T-cell (primary cell): ENCODE data around the gene USH1G. TPM values are rescaled to one million over a fixed set of nuclear protein-coding genes. Genes with fewer than 3 reads are reported as not detected.
"Not testable (repeated sequence)": the region's sequence is repeated elsewhere in the genome, so short reads cannot be mapped to it uniquely, and the experiment has no call there.

Experiments
- ATAC-seq, 4 experiments: fragments of 200-7000 bp in 3 of 4; fragments of 150-1000 bp in 1 of 4; cut with Tn5 transposase; replicated peaks in 1 of 4; 1 replicate in 3 of 4; 2 replicates in 1 of 4; pipeline ENCODE4 v1.10.0; 2021; ENCODE audit warnings: moderate library complexity in 3 of 4, mild to moderate bottlenecking in 2 of 4, moderate number of reproducible peaks in 1 of 4
- CTCF ChIA-PET, 2 donors: fragments of 300-600 bp; sonication (Branson Sonifier 250); formaldehyde crosslinking; loops; one replicate each; lab custom pipeline; 2022; ENCODE audit warnings: antibody characterized with exemption in 2 of 2; lab: Charles Lee
- POLR2A ChIA-PET, 2 donors: fragments of 300-600 bp; sonication (Branson Sonifier 250); formaldehyde crosslinking; loops; one replicate each; lab custom pipeline; 2022; ENCODE audit warnings: antibody characterized with exemption in 2 of 2; lab: Charles Lee
- DNase-seq, 35 experiments: peaks; one replicate each; pipeline versions ENCODE4 v3.0.0 to v3.0.0-alpha.2; 2013 to 2023
- H3K27ac ChIP-seq: one replicate; pipeline ENCODE4 v1.5.1; 2013; ENCODE audit warnings: low read length
- H3K27me3 ChIP-seq, 2 experiments: replicated peaks in 1 of 2; 1 replicate in 1 of 2; 2 replicates in 1 of 2; pipeline versions ENCODE4 v1.6.1 to v1.7.0; 2013; ENCODE audit warnings: low read length in 1 of 2, mixed read lengths in 1 of 2; ENCODE audit not compliant: control insufficient read depth in 2 of 2, insufficient read depth in 2 of 2; ENCODE audit errors: extremely low read depth in 1 of 2
- H3K36me3 ChIP-seq, 2 donors: 1 replicate in 1 of 2; 2 replicates in 1 of 2; pipeline versions ENCODE4 v1.6.1 to v1.7.0; 2013; ENCODE audit warnings: low read length in 1 of 2; ENCODE audit not compliant: control insufficient read depth in 2 of 2, insufficient read depth in 1 of 2; ENCODE audit errors: extremely low read depth in 1 of 2
- H3K4me1 ChIP-seq, 2 experiments: 1 replicate in 1 of 2; 2 replicates in 1 of 2; pipeline versions ENCODE4 v1.6.1 to v1.7.0; 2013; ENCODE audit warnings: low read length in 2 of 2, mixed read lengths in 1 of 2; ENCODE audit not compliant: insufficient read depth in 2 of 2, control insufficient read depth in 1 of 2; ENCODE audit errors: extremely low read depth in 1 of 2
- H3K4me3 ChIP-seq, 2 donors: 1 replicate in 1 of 2; 2 replicates in 1 of 2; pipeline versions ENCODE4 v1.5.1 to v1.7.0; 2013; ENCODE audit warnings: mild to moderate bottlenecking in 2 of 2, low read length in 1 of 2, moderate library complexity in 1 of 2; ENCODE audit not compliant: control insufficient read depth in 1 of 2; ENCODE audit errors: extremely low read depth in 1 of 2
- H3K9me3 ChIP-seq: 2 replicates; pipeline ENCODE4 v1.7.0; 2013
- H3K27ac Mint-ChIP-seq, 2 donors: one replicate each; pipeline ENCODE4 v1.8.0; 2020 to 2021; ENCODE audit warnings: mild to moderate bottlenecking in 2 of 2, mixed read lengths in 2 of 2
- H3K27me3 Mint-ChIP-seq, 2 donors: one replicate each; pipeline ENCODE4 v1.8.0; 2021 to 2022; ENCODE audit warnings: mixed read lengths in 2 of 2
- H3K36me3 Mint-ChIP-seq: one replicate; pipeline ENCODE4 v1.8.0; 2021; ENCODE audit warnings: mixed read lengths
- H3K4me1 Mint-ChIP-seq, 3 donors: one replicate each; pipeline ENCODE4 v1.8.0; 2020 to 2022; ENCODE audit warnings: mixed read lengths in 3 of 3, mild to moderate bottlenecking in 1 of 3
- H3K4me3 Mint-ChIP-seq, 3 donors: one replicate each; pipeline ENCODE4 v1.8.0; 2020 to 2022; ENCODE audit warnings: mild to moderate bottlenecking in 3 of 3, mixed read lengths in 3 of 3, moderate library complexity in 3 of 3
- H3K9me3 Mint-ChIP-seq, 3 donors: one replicate each; pipeline ENCODE4 v1.8.0; 2020 to 2022; ENCODE audit warnings: mixed read lengths in 3 of 3
- WGBS: methylation state at CpG from one replicate; pipeline ENCODE4 v1.1.5; 2013; ENCODE audit warnings: missing lambda C conversion rate; ENCODE audit not compliant: insufficient coverage; 5-methylcytosine and 5-hydroxymethylcytosine counted together
- total RNA-seq, 35 experiments: library from RNA in 6 of 35; stranded (reverse) in 6 of 35; fragments of 120-200 nt in 1 of 35; gene quantifications; one replicate each; pipeline versions ENCODE4 v1.2.1 to v1.2.4 and lab custom pipeline; 2013 to 2026

The USH1G gene
- total RNA-seq, 5 donors from 2014 or later (not counting 1 experiment from before 2014, with no cell fraction given) = not detected

GRCh38 chr17:74871356-74872076 lies 51.5 kb downstream of the USH1G start:
- Mint-ChIP-seq H3K27me3 (no peaks in the 10 kb centered on the region), H3K27ac (no peak overlapping the region), H3K4me3 (peak overlapping the region; percentile 80 to 92 (median 88)), H3K9me3 (no peaks in the 10 kb centered on the region), H3K36me3 (peaks cover 5% of the 10 kb centered on the region), H3K4me1 (peaks cover 16 to 30% (median 23%) of the 10 kb centered on the region in 3 donors)
- ChIA-PET CTCF (interaction anchor here (0.9 to 2.2 kb wide), 2 partner anchors 97 to 134 kb away, joined by 5 to 7 read pairs; partner anchors contain the start of gene RAB37 (in 1 of the 2)), POLR2A (no interaction called here)
- no peak overlapping the region for H3K4me3 ChIP-seq
- peaks cover 0 to 2% of the 10 kb centered on the region in 2 donors for H3K36me3 ChIP-seq
- H3K4me1 ChIP-seq = peaks cover 4 to 21% of the 10 kb centered on the region in 2 experiments
- H3K9me3 ChIP-seq = no peaks in the 10 kb centered on the region
- H3K27ac ChIP-seq = no peak overlapping the region
- no peaks in the 10 kb centered on the region for H3K27me3 ChIP-seq
- DNase-seq (no peak), ATAC-seq (no peak)
- 87% methylated on average over 4 of the region's 11 CpGs for WGBS

GRCh38 chr17:74870512-74870911 lies 52.5 kb downstream of the USH1G start:
- no peak for DNase-seq
- no peaks in the 10 kb centered on the region for H3K27me3 Mint-ChIP-seq
- no peak overlapping the region for H3K4me3 ChIP-seq
- no peak overlapping the region for H3K27ac Mint-ChIP-seq
- ChIA-PET CTCF (interaction anchor here (0.6 to 0.9 kb wide), 3 partner anchors 77 to 96 kb away, joined by 3 to 5 read pairs (median 4); no protein-coding TSS in a partner anchor), POLR2A (no interaction called here)
- no peaks in the 10 kb centered on the region for H3K9me3 ChIP-seq
- ATAC-seq = no peak
- no peak overlapping the region for H3K27ac ChIP-seq
- H3K36me3 ChIP-seq = peaks cover 0 to 2% of the 10 kb centered on the region in 2 donors
- H3K4me1 ChIP-seq = peaks cover 4 to 21% of the 10 kb centered on the region in 2 experiments
- H3K36me3 Mint-ChIP-seq = peaks cover 5% of the 10 kb centered on the region
- H3K27me3 ChIP-seq = no peaks in the 10 kb centered on the region
- peaks cover 16 to 30% (median 23%) of the 10 kb centered on the region in 3 donors for H3K4me1 Mint-ChIP-seq
- WGBS = 100% methylated on average over 1 of the region's 3 CpGs
- H3K9me3 Mint-ChIP-seq = no peaks in the 10 kb centered on the region
- no peak overlapping the region for H3K4me3 Mint-ChIP-seq

- ATAC-seq, H3K4me3 Mint-ChIP-seq, POLR2A ChIA-PET, H3K27ac Mint-ChIP-seq, H3K27me3 ChIP-seq, H3K27ac ChIP-seq, H3K9me3 Mint-ChIP-seq, H3K27me3 Mint-ChIP-seq, H3K4me3 ChIP-seq, H3K36me3 ChIP-seq, H3K9me3 ChIP-seq, H3K36me3 Mint-ChIP-seq, DNase-seq: not testable (repeated sequence)
- peaks cover 17 to 34% (median 25%) of the 10 kb centered on the region in 3 donors for H3K4me1 Mint-ChIP-seq
- CTCF ChIA-PET = interaction anchor here (0.5 to 0.7 kb wide), 3 partner anchors 76 to 212 kb away, joined by 3 to 4 read pairs (median 3); no protein-coding TSS in a partner anchor
- 91% methylated on average over 8 of the region's 9 CpGs for WGBS
- peaks cover 4 to 21% of the 10 kb centered on the region in 2 experiments for H3K4me1 ChIP-seq
These were observed 53.0 kb downstream of the USH1G start for GRCh38 chr17:74870028-74870427.

- 89% methylated on average over 6 of the region's 6 CpGs for WGBS
- Mint-ChIP-seq H3K36me3 (peaks cover 5% of the 10 kb centered on the region), H3K27ac (no peak overlapping the region), H3K9me3 (no peaks in the 10 kb centered on the region), H3K4me1 (peaks cover 18 to 36% (median 26%) of the 10 kb centered on the region in 3 donors), H3K4me3 (no peak overlapping the region), H3K27me3 (no peaks in the 10 kb centered on the region)
- no peaks in the 10 kb centered on the region for H3K9me3 ChIP-seq
- no peak overlapping the region for H3K4me3 ChIP-seq
- ChIA-PET CTCF (interaction anchor here in 1 of 2 donors (0.5 kb wide), 1 partner anchor 879 kb away, joined by 12 read pairs; no protein-coding TSS in a partner anchor), POLR2A (no interaction called here)
- ATAC-seq (no peak), DNase-seq (no peak)
- H3K36me3 ChIP-seq = peaks cover 0 to 2% of the 10 kb centered on the region in 2 donors
- H3K27ac ChIP-seq = no peak overlapping the region
- peaks cover 0 to 5% of the 10 kb centered on the region in 2 experiments for H3K27me3 ChIP-seq
- H3K4me1 ChIP-seq = peaks cover 4 to 26% of the 10 kb centered on the region in 2 experiments
These were observed 54.2 kb downstream of the USH1G start for GRCh38 chr17:74868908-74869255.

DNA sequence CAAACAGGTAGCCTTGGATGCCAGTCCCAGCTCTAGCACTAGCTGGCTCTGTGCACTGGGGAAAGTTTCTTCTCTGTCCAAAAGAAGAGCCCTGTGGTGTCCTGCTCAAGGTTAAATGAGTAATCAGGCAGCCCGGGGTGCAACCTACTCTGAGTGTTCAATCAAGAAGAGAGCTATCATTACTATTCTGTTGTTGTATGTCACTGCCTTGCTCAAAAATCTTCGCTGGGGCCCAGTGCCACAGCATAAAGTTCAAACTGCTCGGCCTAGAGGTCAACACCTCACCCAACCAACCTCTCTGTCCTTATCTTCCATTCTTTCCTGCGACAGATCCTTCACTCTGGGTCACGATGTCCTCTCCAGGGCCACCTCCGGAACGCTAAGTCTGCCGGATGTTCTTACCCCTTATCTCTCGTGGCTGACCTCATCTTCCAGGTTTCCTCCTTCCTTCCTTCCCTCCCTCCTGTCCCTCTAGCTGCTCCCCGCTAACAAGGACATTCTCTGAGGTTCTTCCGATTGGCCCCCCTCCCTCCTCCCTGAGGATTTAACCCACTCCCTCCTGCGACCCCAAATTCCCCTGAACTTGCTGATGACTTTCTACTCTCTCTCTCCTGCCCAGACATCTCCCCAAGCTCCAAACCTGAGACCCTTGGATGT lies 54.7 kb downstream of the USH1G start:
- DNase-seq (no peak), ATAC-seq (no peak)
- peaks cover 0 to 5% of the 10 kb centered on the region in 2 experiments for H3K27me3 ChIP-seq
- no peak overlapping the region for H3K4me3 Mint-ChIP-seq
- H3K4me1 ChIP-seq = peaks cover 4 to 21% of the 10 kb centered on the region in 2 experiments
- peaks cover 0 to 2% of the 10 kb centered on the region in 2 donors for H3K36me3 ChIP-seq
- POLR2A ChIA-PET = no interaction called here
- no peak overlapping the region for H3K27ac ChIP-seq
- H3K27me3 Mint-ChIP-seq = no peaks in the 10 kb centered on the region
- no peak overlapping the region for H3K27ac Mint-ChIP-seq
- 91% methylated on average over 12 of the region's 12 CpGs for WGBS
- no peaks in the 10 kb centered on the region for H3K9me3 ChIP-seq
- H3K4me3 ChIP-seq = no peak overlapping the region
- H3K36me3 Mint-ChIP-seq = peaks cover 5% of the 10 kb centered on the region
- H3K4me1 Mint-ChIP-seq = peaks cover 15 to 31% (median 23%) of the 10 kb centered on the region in 3 donors
- CTCF ChIA-PET = interaction anchor here in 1 of 2 donors (0.5 kb wide), 1 partner anchor 879 kb away, joined by 12 read pairs; no protein-coding TSS in a partner anchor
- no peaks in the 10 kb centered on the region for H3K9me3 Mint-ChIP-seq

DNA sequence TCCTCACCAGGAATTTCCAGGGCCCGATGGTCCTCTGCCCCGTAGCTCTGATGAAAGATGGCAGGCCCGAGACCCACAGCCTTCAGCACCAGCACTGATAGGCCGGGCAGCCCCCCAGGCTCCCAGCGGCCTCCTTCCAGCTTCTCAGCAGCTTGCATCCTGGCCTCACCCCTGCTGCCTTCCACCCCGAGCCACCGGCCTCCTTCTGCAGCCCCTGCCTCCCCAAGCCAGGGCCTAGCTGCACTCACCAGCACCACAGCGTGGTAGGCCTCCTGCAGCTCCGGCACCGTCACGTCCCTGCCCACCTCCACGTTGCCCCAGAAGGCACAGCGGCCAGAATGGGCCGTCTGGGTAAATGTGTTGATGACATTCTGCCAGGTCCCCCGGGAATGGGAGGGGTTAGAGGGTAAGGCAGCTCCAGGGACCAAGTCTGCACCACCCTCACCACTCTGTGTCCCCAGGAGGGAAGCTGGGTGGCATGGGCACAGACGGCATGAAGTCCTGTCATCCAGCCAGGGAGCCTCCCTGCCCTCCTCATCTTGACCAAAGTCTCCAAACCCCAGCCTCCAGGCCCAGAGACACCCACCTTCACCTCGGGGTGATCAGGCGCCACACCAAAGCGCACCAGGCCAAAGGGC lies 56.7 kb downstream of the USH1G start:
- Histone ChIP-seq H3K4me3 (no peak overlapping the region), H3K27me3 (peaks cover 0 to 23% of the 10 kb centered on the region in 2 experiments), H3K36me3 (peaks cover 0 to 2% of the 10 kb centered on the region in 2 donors), H3K4me1 (peaks cover 2 to 13% of the 10 kb centered on the region in 2 experiments), H3K27ac (no peak overlapping the region), H3K9me3 (no peaks in the 10 kb centered on the region)
- peaks cover 13 to 20% (median 17%) of the 10 kb centered on the region in 3 donors for H3K4me1 Mint-ChIP-seq
- H3K27me3 Mint-ChIP-seq = peaks cover 4 to 9% of the 10 kb centered on the region in 2 donors
- no peak overlapping the region for H3K27ac Mint-ChIP-seq
- POLR2A ChIA-PET = no interaction called here
- ATAC-seq = no peak
- CTCF ChIA-PET = interaction anchor here (1.2 to 1.9 kb wide), 2 partner anchors 75 to 104 kb away, joined by 4 to 5 read pairs; no protein-coding TSS in a partner anchor
- H3K9me3 Mint-ChIP-seq = no peaks in the 10 kb centered on the region
- WGBS = 97% methylated on average over 11 of the region's 19 CpGs
- peaks cover 5% of the 10 kb centered on the region for H3K36me3 Mint-ChIP-seq
- DNase-seq = no peak
- H3K4me3 Mint-ChIP-seq = no peak overlapping the region
